ENCODE results near the gene TTC23L. TPM values are rescaled to one million over a fixed set of nuclear protein-coding genes. Genes with fewer than 3 reads are reported as not detected.

Gene TTC23L
- total RNA-seq, 1 donor, result 0.36 TPM

- DNase-seq (ENCODE audit: low read depth), result peak; percentile 34
- no peak overlapping the region for H3K4me3 ChIP-seq (ENCODE audit: low read depth, low read length)
- TF ChIP-seq CTCF (IDR thresholded peaks at IDR 0.05; ENCODE audit: insufficient read depth, low read length), result peak; percentile 58
Observed at GRCh38 chr5:34905564-34905963, 66.6 kb downstream of the TTC23L start.

- DNase-seq (ENCODE audit: low read depth), result peak; percentile 36
- no peak overlapping the region for H3K4me3 ChIP-seq (ENCODE audit: low read depth, low read length)
- no peak for TF ChIP-seq CTCF (IDR thresholded peaks at IDR 0.05; ENCODE audit: insufficient read depth, low read length)
Observed at GRCh38 chr5:34913072-34913471, 74.1 kb downstream of the TTC23L start.

GRCh38 chr5:34914671-34915138, 75.7 kb downstream of the TTC23L start:
- DNase-seq (ENCODE audit: low read depth), result peak; percentile 39
- TF ChIP-seq CTCF (IDR thresholded peaks at IDR 0.05; ENCODE audit: insufficient read depth, low read length), result no peak
- peak overlapping the region; percentile 98 for H3K4me3 ChIP-seq (ENCODE audit: low read depth, low read length)

GRCh38 chr5:34915139-34915855, 76.3 kb downstream of the TTC23L start, which contains the start of the genes BRIX1 and RAD1:
Gene BRIX1, plus strand, starts transcription at chr5:34915711. Its CDS starts 28 bp downstream, at chr5:34915739.
Gene RAD1, minus strand, starts transcription at chr5:34915504. Its CDS starts 612 bp downstream, at chr5:34914892.
- peak; percentile 96 for DNase-seq (ENCODE audit: low read depth)
- H3K4me3 ChIP-seq (ENCODE audit: low read depth, low read length), result peak within 1 kb of the TSS; percentile 98
- TF ChIP-seq CTCF (IDR thresholded peaks at IDR 0.05; ENCODE audit: insufficient read depth, low read length), result no peak

- no peak for DNase-seq (ENCODE audit: low read depth)
- TF ChIP-seq CTCF (IDR thresholded peaks at IDR 0.05; ENCODE audit: insufficient read depth, low read length), result no peak
- peak overlapping the region; percentile 98 for H3K4me3 ChIP-seq (ENCODE audit: low read depth, low read length)
Observed at GRCh38 chr5:34915856-34916192, 76.9 kb downstream of the TTC23L start.

- peak overlapping the region; percentile 98 for H3K4me3 ChIP-seq (ENCODE audit: low read depth, low read length)
- no peak for TF ChIP-seq CTCF (IDR thresholded peaks at IDR 0.05; ENCODE audit: insufficient read depth, low read length)
- no peak for DNase-seq (ENCODE audit: low read depth)
Observed at GRCh38 chr5:34916518-34916917, 77.6 kb downstream of the TTC23L start.
